Neuronal stem cell (in vitro differentiated cells): ENCODE measurements around the gene ELF4.

Experiments
- DNase-seq: peaks from one replicate; pipeline ENCODE4 v3.0.0-alpha.2; 2013; ENCODE audit warnings: low spot score
- H2AFZ ChIP-seq: one replicate; pipeline ENCODE4 v1.6.1; 2013; ENCODE audit warnings: mild to moderate bottlenecking, low read length, inconsistent platforms
- H2AK5ac ChIP-seq: 2 replicates; pipeline ENCODE4 v1.6.1; 2013; ENCODE audit warnings: low read depth, mild to moderate bottlenecking, inconsistent platforms, low read length, moderate library complexity, mixed read lengths
- H2BK120ac ChIP-seq: 2 replicates; pipeline ENCODE4 v1.6.1; 2013; ENCODE audit warnings: low read depth, mild to moderate bottlenecking, inconsistent platforms, low read length, moderate library complexity, mixed read lengths
- H2BK12ac ChIP-seq: one replicate; pipeline ENCODE4 v1.6.1; 2013; ENCODE audit warnings: low read length, inconsistent platforms
- H2BK15ac ChIP-seq: 2 replicates; pipeline ENCODE4 v1.6.1; 2013; ENCODE audit warnings: mild to moderate bottlenecking, low read length, inconsistent platforms, mixed read lengths
- H2BK5ac ChIP-seq: one replicate; pipeline ENCODE4 v1.6.1; 2013; ENCODE audit warnings: inconsistent platforms, mild to moderate bottlenecking, low read length, moderate library complexity
- H3K14ac ChIP-seq: one replicate; pipeline ENCODE4 v1.6.1; 2013; ENCODE audit warnings: low read length, inconsistent platforms
- H3K18ac ChIP-seq: 2 replicates; pipeline ENCODE4 v1.6.1; 2013; ENCODE audit warnings: low read length, inconsistent platforms
- H3K23ac ChIP-seq: 2 replicates; pipeline ENCODE4 v1.6.1; 2013; ENCODE audit warnings: low read depth, mild to moderate bottlenecking, mixed read lengths, low read length, inconsistent platforms; ENCODE audit not compliant: poor library complexity
- H3K27ac ChIP-seq: replicated peaks from 3 replicates; pipeline ENCODE4 v1.5.1; 2013; ENCODE audit warnings: low read length, inconsistent platforms
- H3K27me3 ChIP-seq, 3 experiments: 2 replicates each; pipeline ENCODE4 v1.6.1; 2013; ENCODE audit warnings: low read length in 3 of 3, mild to moderate bottlenecking in 2 of 3, inconsistent platforms in 1 of 3, low read depth in 1 of 3, mixed read lengths in 1 of 3, moderate library complexity in 1 of 3; ENCODE audit not compliant: control insufficient read depth in 3 of 3, insufficient read depth in 3 of 3
- H3K36me3 ChIP-seq, 2 donors: replicated peaks in 1 of 2; 2 replicates each; pipeline ENCODE4 v1.6.1; 2013; ENCODE audit warnings: low read length in 2 of 2; ENCODE audit not compliant: control insufficient read depth in 2 of 2, insufficient read depth in 2 of 2
- H3K4ac ChIP-seq: 2 replicates; pipeline ENCODE4 v1.6.1; 2013; ENCODE audit warnings: inconsistent platforms, mild to moderate bottlenecking, low read length, moderate library complexity
- H3K4me1 ChIP-seq, 2 donors: 1 replicate in 1 of 2; 2 replicates in 1 of 2; pipeline ENCODE4 v1.6.1; 2013; ENCODE audit warnings: low read length in 2 of 2, low read depth in 1 of 2; ENCODE audit not compliant: control insufficient read depth in 2 of 2, insufficient read depth in 1 of 2
- H3K4me2 ChIP-seq: one replicate; pipeline ENCODE4 v1.6.1; 2013; ENCODE audit warnings: mild to moderate bottlenecking, low read length, inconsistent platforms; ENCODE audit not compliant: insufficient read depth, poor library complexity, severe bottlenecking
- H3K4me3 ChIP-seq, 2 donors: 2 replicates each; pipeline ENCODE4 v1.5.1; 2013; ENCODE audit warnings: low read length in 2 of 2, mild to moderate bottlenecking in 2 of 2, inconsistent platforms in 1 of 2, moderate library complexity in 1 of 2
- H3K79me1 ChIP-seq: one replicate; pipeline ENCODE4 v1.6.1; 2013; ENCODE audit warnings: low read depth, mild to moderate bottlenecking, inconsistent platforms, low read length, moderate library complexity
- H3K9ac ChIP-seq: one replicate; pipeline ENCODE4 v1.6.1; 2013; ENCODE audit warnings: mild to moderate bottlenecking, low read depth, low read length, inconsistent platforms; ENCODE audit not compliant: poor library complexity
- H3K9me3 ChIP-seq, 2 donors: replicated peaks in 1 of 2; 2 replicates each; pipeline versions ENCODE3 to v1.6.1; 2013; ENCODE audit warnings: low read length in 2 of 2, mild to moderate bottlenecking in 2 of 2, inconsistent platforms in 1 of 2, low read depth in 1 of 2, mixed read lengths in 1 of 2, moderate library complexity in 1 of 2; ENCODE audit not compliant: control insufficient read depth in 2 of 2, insufficient read depth in 1 of 2
- H4K8ac ChIP-seq: one replicate; pipeline ENCODE4 v1.6.1; 2013; ENCODE audit warnings: low read depth, mild to moderate bottlenecking, inconsistent platforms, low read length, moderate library complexity
- H4K91ac ChIP-seq: one replicate; pipeline ENCODE4 v1.6.1; 2013; ENCODE audit warnings: low read length, low read depth, mild to moderate bottlenecking, inconsistent platforms; ENCODE audit not compliant: poor library complexity
- WGBS, 2 donors: extraction: QIAGEN DNeasy Blood & Tissue Kit; methylation state at CpG; one replicate each; pipeline ENCODE4 v1.1.7; 2013; ENCODE audit warnings: missing lambda C conversion rate in 2 of 2, mixed read lengths in 1 of 2; ENCODE audit not compliant: insufficient read length in 2 of 2, insufficient replicate concordance in 1 of 2; ENCODE audit errors: extremely low coverage in 2 of 2; 5-methylcytosine and 5-hydroxymethylcytosine counted together

Gene ELF4

DNA sequence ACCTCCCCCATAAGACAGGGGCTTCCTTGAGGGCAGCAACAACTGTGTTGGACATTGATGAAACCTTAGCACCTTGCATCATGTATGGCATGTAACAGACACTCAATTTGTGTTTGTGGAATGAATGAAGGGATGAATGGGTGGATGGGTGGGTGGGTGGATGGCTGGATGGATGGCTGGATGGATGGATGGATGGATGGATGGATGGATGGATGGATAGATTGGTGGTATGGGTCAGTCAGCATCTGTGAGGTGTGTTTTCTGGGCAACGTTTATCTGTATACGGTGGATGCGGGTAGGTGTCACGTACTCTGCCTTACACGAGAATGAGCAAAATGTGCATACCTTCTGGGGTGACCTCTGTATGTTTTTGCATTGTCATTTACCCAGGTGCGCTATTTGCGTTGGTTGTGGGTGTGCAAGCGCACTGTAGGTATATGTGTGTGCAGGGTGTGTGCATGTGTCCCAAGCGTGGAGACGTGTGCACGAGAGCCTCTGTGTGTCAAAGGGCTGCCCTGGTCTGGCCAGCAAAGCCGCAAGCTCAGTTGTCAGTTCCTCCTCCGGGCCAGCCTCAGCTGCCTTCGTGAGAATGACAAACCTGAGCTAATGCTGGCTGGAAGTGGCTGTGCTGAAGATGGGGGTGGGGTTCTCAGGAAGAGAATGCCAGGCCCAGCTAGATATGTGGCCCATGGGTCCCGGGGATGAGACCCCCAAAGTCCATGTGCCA lies 26.5 kb downstream of the ELF4 start:
- Histone ChIP-seq H3K23ac (no peak overlapping the region), H3K4me3 (no peak overlapping the region), H3K79me1 (no peaks in the 10 kb centered on the region), H3K9me3 (no peaks in the 10 kb centered on the region), H3K14ac (no peak overlapping the region), H2AFZ (no peak overlapping the region), H3K27me3 (peaks cover 0 to 2% (median 0%) of the 10 kb centered on the region in 3 experiments), H2BK15ac (no peak overlapping the region), H3K18ac (no peak overlapping the region), H2AK5ac (no peak overlapping the region), H3K36me3 (no peaks in the 10 kb centered on the region), H3K4ac (no peak overlapping the region), H2BK120ac (no peak overlapping the region), H4K91ac (no peak overlapping the region), H3K9ac (no peak overlapping the region), H2BK5ac (no peak overlapping the region), H3K4me2 (no peak overlapping the region), H2BK12ac (no peak overlapping the region), H3K27ac (no peak overlapping the region), H4K8ac (no peak overlapping the region), H3K4me1 (peaks cover 0 to 2% of the 10 kb centered on the region in 2 donors)
- DNase-seq = no peak
- WGBS, 2 donors = no CpG with 5 or more reads among the region's 15 CpGs

- Histone ChIP-seq H3K14ac (no peak overlapping the region), H2AFZ (no peak overlapping the region), H3K4ac (no peak overlapping the region), H2BK12ac (no peak overlapping the region), H3K9me3 (no peaks in the 10 kb centered on the region), H3K27me3 (peaks cover 0 to 2% (median 0%) of the 10 kb centered on the region in 3 experiments), H3K4me1 (peaks cover 0 to 2% of the 10 kb centered on the region in 2 donors), H3K18ac (no peak overlapping the region), H2BK120ac (no peak overlapping the region), H3K36me3 (no peaks in the 10 kb centered on the region), H3K9ac (no peak overlapping the region), H3K23ac (no peak overlapping the region), H4K91ac (no peak overlapping the region), H2AK5ac (no peak overlapping the region), H2BK5ac (no peak overlapping the region), H3K27ac (no peak overlapping the region), H4K8ac (no peak overlapping the region), H3K79me1 (no peaks in the 10 kb centered on the region), H3K4me3 (no peak overlapping the region), H2BK15ac (no peak overlapping the region), H3K4me2 (no peak overlapping the region)
- no CpG with 5 or more reads among the region's 7 CpGs for WGBS, 2 donors
- DNase-seq = no peak
Measured at GRCh38 chrX:130083107-130083490, 27.2 kb downstream of the ELF4 start.

DNA sequence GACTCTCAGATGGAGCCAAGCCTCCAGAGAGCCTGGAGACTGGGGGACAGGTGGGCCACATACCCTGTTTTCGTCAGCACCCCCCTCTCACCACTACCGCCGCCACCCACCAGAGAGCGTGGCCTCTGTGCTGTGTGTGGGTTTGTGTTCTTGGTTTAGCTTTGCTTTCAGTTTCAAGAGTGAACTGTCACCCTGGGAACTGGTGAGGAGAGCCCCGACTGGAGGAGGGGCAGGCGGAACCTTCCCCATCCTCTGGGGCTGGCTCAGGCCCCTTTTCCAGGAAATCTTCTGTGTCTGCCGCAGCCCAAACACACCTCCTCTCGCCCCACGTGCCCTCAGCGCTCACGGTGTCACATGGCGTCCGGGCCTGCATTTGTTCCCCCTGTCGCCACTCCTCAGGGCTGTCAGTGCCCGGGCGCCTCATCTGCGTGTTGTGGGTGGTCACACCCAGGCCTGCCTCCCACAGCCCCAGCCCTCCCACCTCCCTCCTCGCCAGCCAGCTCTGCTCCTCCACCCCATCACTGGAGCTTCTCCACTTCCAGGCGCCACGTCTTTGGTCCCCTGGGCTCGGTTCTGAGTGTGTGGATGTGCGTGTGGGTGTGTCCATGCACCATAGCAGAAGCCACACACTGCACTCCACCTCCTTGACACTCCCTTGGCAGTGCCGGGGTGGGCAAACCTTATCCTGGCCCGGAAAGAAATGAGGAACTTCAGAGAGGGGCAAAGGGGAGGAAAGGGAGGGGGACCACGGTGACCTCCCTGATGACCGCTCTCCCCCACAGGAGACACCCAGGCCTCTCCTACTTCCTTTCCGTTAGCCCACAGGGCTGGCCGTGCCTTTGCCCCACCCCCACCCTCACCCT lies 27.8 kb downstream of the ELF4 start:
- Histone ChIP-seq H2AK5ac (no peak overlapping the region), H2BK12ac (no peak overlapping the region), H2BK5ac (no peak overlapping the region), H4K8ac (no peak overlapping the region), H3K27ac (no peak overlapping the region), H3K4ac (no peak overlapping the region), H3K4me3 (no peak overlapping the region), H2AFZ (no peak overlapping the region), H3K14ac (no peak overlapping the region), H3K23ac (no peak overlapping the region), H2BK15ac (no peak overlapping the region), H3K79me1 (no peaks in the 10 kb centered on the region), H3K9ac (no peak overlapping the region), H3K4me1 (peaks cover 0 to 2% of the 10 kb centered on the region in 2 donors), H3K18ac (peak overlapping the region; percentile 13), H3K36me3 (no peaks in the 10 kb centered on the region), H4K91ac (no peak overlapping the region), H2BK120ac (no peak overlapping the region), H3K4me2 (peak overlapping the region; percentile 12), H3K27me3 (peaks cover 0 to 2% (median 0%) of the 10 kb centered on the region in 3 experiments), H3K9me3 (no peaks in the 10 kb centered on the region)
- no peak for DNase-seq
- no CpG with 5 or more reads among the region's 28 CpGs for WGBS, 2 donors

DNA sequence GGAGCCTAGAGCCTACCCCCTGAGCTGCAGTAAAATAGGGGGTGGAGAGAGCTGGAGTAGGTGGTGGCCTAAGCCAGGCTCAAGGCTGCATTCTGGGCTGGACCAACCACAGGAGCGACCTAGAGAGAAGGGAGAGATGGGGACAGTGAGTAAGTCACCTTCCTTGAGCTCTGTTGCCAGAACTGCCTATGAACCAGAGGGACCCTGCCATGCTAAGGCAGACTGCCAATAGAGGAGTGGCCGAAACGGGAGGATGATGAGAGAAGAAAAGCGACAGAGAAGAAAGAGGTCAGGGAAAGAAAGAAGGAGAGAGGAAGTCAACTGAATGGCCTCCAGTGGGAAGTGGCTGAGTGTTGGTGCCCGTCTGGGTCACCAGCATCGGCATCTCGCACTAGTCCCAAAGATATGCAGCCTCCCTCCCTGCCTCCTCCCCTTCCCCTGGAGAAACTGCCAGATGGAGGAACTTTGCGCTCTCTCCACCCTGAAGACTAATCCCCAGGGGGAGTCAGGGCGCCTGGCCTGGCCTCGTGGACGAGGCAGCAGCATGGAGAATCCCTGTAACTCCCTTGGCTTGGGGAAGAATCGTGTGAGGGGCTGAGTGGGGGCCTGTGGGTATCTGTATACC lies 28.8 kb downstream of the ELF4 start:
- Histone ChIP-seq H3K9ac (no peak overlapping the region), H3K4me2 (no peak overlapping the region), H2AFZ (no peak overlapping the region), H3K4me1 (peaks cover 0 to 2% of the 10 kb centered on the region in 2 donors), H3K27me3 (peaks cover 0 to 2% (median 0%) of the 10 kb centered on the region in 3 experiments), H3K18ac (no peak overlapping the region), H3K14ac (no peak overlapping the region), H2BK15ac (no peak overlapping the region), H3K79me1 (no peaks in the 10 kb centered on the region), H3K4ac (no peak overlapping the region), H2BK120ac (no peak overlapping the region), H4K8ac (no peak overlapping the region), H2AK5ac (no peak overlapping the region), H2BK12ac (no peak overlapping the region), H3K36me3 (no peaks in the 10 kb centered on the region), H3K9me3 (no peaks in the 10 kb centered on the region), H3K23ac (no peak overlapping the region), H4K91ac (no peak overlapping the region), H3K4me3 (no peak overlapping the region), H2BK5ac (no peak overlapping the region), H3K27ac (no peak overlapping the region)
- no peak for DNase-seq
- WGBS, 2 donors = no CpG with 5 or more reads among the region's 12 CpGs
